ENCODE data around the gene GLDC.

DNA sequence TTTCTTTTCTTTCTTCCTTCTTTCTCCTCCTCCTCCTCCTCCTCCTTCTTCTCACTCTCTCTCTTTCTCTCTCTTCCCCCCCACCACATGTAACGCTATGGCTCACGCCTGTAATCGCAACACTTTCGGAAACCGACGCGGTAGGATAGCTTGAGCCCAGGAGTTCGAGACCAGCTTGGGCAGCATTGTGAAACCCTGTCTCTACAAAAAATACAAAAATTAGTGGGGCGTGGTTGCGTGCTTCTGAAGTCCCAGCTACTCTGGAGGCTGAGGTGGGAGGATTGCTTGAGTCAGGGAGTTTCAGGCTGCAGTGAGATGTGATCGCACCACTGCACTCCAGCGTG lies 736 bp upstream of the GLDC start:
- TF ChIP-seq EZH2phosphoT487 (IDR thresholded peaks at IDR 0.05; ENCODE audit: low read length) (no peak), EZH2 (optimal IDR thresholded peaks at IDR 0.05; ENCODE audit: low read depth, low read length) (no peak), CTCF (IDR thresholded peaks at IDR 0.05; ENCODE audit: low read length) (no peak)

Data from MM.1S (cell line).